Adrenal gland (tissue), 12 donors: ENCODE results near the gene MACROD2. TPM values are rescaled to one million over a fixed set of nuclear protein-coding genes. Genes with fewer than 3 reads are reported as not detected.

Experiments
- DNase-seq, 7 donors: peaks; one replicate each; pipeline ENCODE4 v3.0.0-alpha.2; 2019 to 2020
- H3K27ac ChIP-seq, 5 donors: fragments of 200-600 bp; sonication (generic) in 4 of 5; 1 replicate in 3 of 5; 2 replicates in 2 of 5; pipeline versions ENCODE4 v1.5.1 to v1.8.0; 2016 to 2020; ENCODE audit warnings: mild to moderate bottlenecking in 1 of 5
- H3K27me3 ChIP-seq: fragments of 200-600 bp; 2 replicates; pipeline ENCODE4 v1.8.0; 2021
- H3K36me3 ChIP-seq, 2 donors: fragments of 200-600 bp; replicated peaks in 1 of 2; 1 replicate in 1 of 2; 2 replicates in 1 of 2; pipeline versions ENCODE4 v1.5.1 to v1.8.0; 2018 to 2022
- H3K4me1 ChIP-seq, 2 donors: fragments of 200-600 bp; replicated peaks in 1 of 2; 1 replicate in 1 of 2; 2 replicates in 1 of 2; pipeline versions ENCODE4 v1.5.1 to v1.8.0; 2018 to 2021
- H3K4me3 ChIP-seq, 4 donors: fragments of 200-600 bp; sonication (generic) in 3 of 4; one replicate each; pipeline ENCODE4 v1.5.1; 2016 to 2018
- H3K9me3 ChIP-seq, 3 donors: fragments of 200-600 bp; sonication (generic) in 1 of 3; replicated peaks in 1 of 3; 1 replicate in 2 of 3; 2 replicates in 1 of 3; pipeline versions ENCODE4 v1.5.1 to v1.8.0; 2016 to 2021
- CTCF ChIP-seq, 6 experiments: fragments of 450-650 bp in 4 of 6; fragments of 200-600 bp in 2 of 6; sonication (generic) in 1 of 6; IDR thresholded peaks; 1 replicate in 5 of 6; 2 replicates in 1 of 6; pipeline versions ENCODE4 v1.5.1 to v1.8.0; 2016 to 2021; ENCODE audit warnings: antibody characterized with exemption in 6 of 6, mild to moderate bottlenecking in 2 of 6, moderate library complexity in 1 of 6
- POLR2A ChIP-seq, 2 donors: fragments of 450-650 bp; IDR thresholded peaks; one replicate each; pipeline ENCODE4 v1.6.1; 2017; ENCODE audit warnings: antibody characterized with exemption in 2 of 2, mild to moderate bottlenecking in 2 of 2, moderate library complexity in 1 of 2
- WGBS, 4 donors: extraction: QIAGEN DNeasy Blood & Tissue Kit in 2 of 4; methylation state at CpG; one replicate each; pipeline versions ENCODE4 v1.1.5 to v1.1.7; 2013 to 2017; 5-methylcytosine and 5-hydroxymethylcytosine counted together
- intact Hi-C, 2 donors: fragments of 100-400 bp; cut with DNase I; formaldehyde crosslinking; loops; one replicate each; pipeline versions ENCODE4 v1.14.1 to v1.15.0; 2022 to 2023
- polyA plus RNA-seq, 3 donors: library from polyadenylated mRNA; stranded (reverse); fragments of 200-250 nt in 2 of 3; fragments of 350-450 nt in 1 of 3; fragmentation: Illumina TruSeq in 1 of 3; extraction: RNeasy Lipid Tissue Mini Kit (QIAGEN cat#74804) in 1 of 3; gene quantifications; one replicate each; pipeline ENCODE4 v1.2.3, GENCODE V29; 2013 to 2014
- total RNA-seq, 9 donors: library from RNA; depleted of rRNA in 4 of 9; stranded (reverse); fragments of >200 nt in 4 of 9; fragments of 120-200 nt in 1 of 9; fragmentation: NEBNext Ultra II Directional in 1 of 9; extraction: Animal tissue kit (Norgen Biotek cat#: 25700) in 1 of 9; gene quantifications; one replicate each; pipeline versions ENCODE4 v1.1.0 to v1.2.4, GENCODE V29; 2013 to 2023
- donor health status: healthy with polysubstance abuse.
- donor health status: Bipolar disorder and iron deficiency.
- donor health status: DM: yes; HTN: yes; CAD: no.
- donor health status: DM: no; HTN: no; CAD: no.
- donor health status: DM: no; HTN: no; CAD: no.
- donor health status: DM: yes; HTN: yes; CAD: no.

MACROD2 gene
- total and polyA plus RNA-seq, 12 donors, result 1.1 to 21.2 (median 6.4) TPM

- 92 to 96% (median 93%) methylated on average over 4 of the region's 4 CpGs for WGBS, 4 donors
- H3K4me3 ChIP-seq, result no peak overlapping the region
- no peaks in the 10 kb centered on the region for H3K36me3 ChIP-seq
- TF ChIP-seq POLR2A (IDR thresholded peaks at IDR 0.05), result no peak
- no peak for TF ChIP-seq CTCF (IDR thresholded peaks at IDR 0.05)
- intact Hi-C loops, result no loop called here
- H3K27me3 ChIP-seq, result no peaks in the 10 kb centered on the region
- DNase-seq, result no peak
- no peaks in the 10 kb centered on the region for H3K4me1 ChIP-seq
- no peaks in the 10 kb centered on the region for H3K9me3 ChIP-seq
- no peak overlapping the region for H3K27ac ChIP-seq
These were observed 865.8 kb downstream of the MACROD2 start for GRCh38 chr20:14861028-14861699.

GRCh38 chr20:14865169-14865568, 869.9 kb downstream of the MACROD2 start:
- WGBS, 4 donors, result 67 to 71% (median 69%) methylated on average over 3 of the region's 3 CpGs
- intact Hi-C loops, result no loop called here
- Histone ChIP-seq H3K9me3 (no peaks in the 10 kb centered on the region), H3K27ac (no peak overlapping the region), H3K4me1 (no peaks in the 10 kb centered on the region), H3K36me3 (no peaks in the 10 kb centered on the region), H3K4me3 (no peak overlapping the region), H3K27me3 (no peaks in the 10 kb centered on the region)
- no peak for DNase-seq
- TF ChIP-seq POLR2A (IDR thresholded peaks at IDR 0.05) (no peak), CTCF (IDR thresholded peaks at IDR 0.05) (no peak)

GRCh38 chr20:14865731-14866130, 870.4 kb downstream of the MACROD2 start:
- H3K4me1 ChIP-seq, result no peaks in the 10 kb centered on the region
- TF ChIP-seq POLR2A (IDR thresholded peaks at IDR 0.05), result no peak
- no peak for TF ChIP-seq CTCF (IDR thresholded peaks at IDR 0.05)
- no peak overlapping the region for H3K27ac ChIP-seq
- no peaks in the 10 kb centered on the region for H3K9me3 ChIP-seq
- H3K4me3 ChIP-seq, result no peak overlapping the region
- no peaks in the 10 kb centered on the region for H3K36me3 ChIP-seq
- H3K27me3 ChIP-seq, result no peaks in the 10 kb centered on the region
- DNase-seq, result no peak
- intact Hi-C loops, result no loop called here

GRCh38 chr20:14866841-14867514, 871.7 kb downstream of the MACROD2 start:
- H3K27ac ChIP-seq, result no peak overlapping the region
- no peaks in the 10 kb centered on the region for H3K27me3 ChIP-seq
- 66 to 71% (median 68%) methylated on average over 4 of the region's 4 CpGs for WGBS, 4 donors
- H3K36me3 ChIP-seq, result no peaks in the 10 kb centered on the region
- TF ChIP-seq CTCF (IDR thresholded peaks at IDR 0.05) (no peak), POLR2A (IDR thresholded peaks at IDR 0.05) (no peak)
- H3K4me1 ChIP-seq, result no peaks in the 10 kb centered on the region
- H3K4me3 ChIP-seq, result no peak overlapping the region
- DNase-seq, result no peak
- H3K9me3 ChIP-seq, result no peaks in the 10 kb centered on the region
- intact Hi-C loops, result no loop called here
